SU-DHL-6 (cell line): Measurements from ENCODE around the gene GSDMA.

ENCODE experiments used
- CTCF ChIP-seq: fragments of 200-600 bp; sonication (generic); IDR thresholded peaks from one replicate; pipeline ENCODE4 v1.5.1; 2017; ENCODE audit warnings: antibody characterized with exemption, mild to moderate bottlenecking, low read length, moderate library complexity; ENCODE audit not compliant: insufficient read depth, poor library complexity, severe bottlenecking
- EZH2phosphoT487 ChIP-seq: fragments of 200-600 bp; sonication (generic), shearing (Covaris generic); conservative IDR thresholded peaks from 2 replicates; pipeline ENCODE4 v1.6.1; 2018; ENCODE audit warnings: mild to moderate bottlenecking, antibody characterized with exemption, low read length, moderate library complexity, mixed read lengths

GRCh38 chr17:40020146-40020545 is 57.3 kb downstream of the GSDMA start:
- TF ChIP-seq CTCF (no peak), EZH2phosphoT487 (no peak)
